ENCODE measurements around the gene LAMB4. TPM values are rescaled to one million over a fixed set of nuclear protein-coding genes. Genes with fewer than 3 reads are reported as not detected.

Gene LAMB4
- polyA plus RNA-seq, 2 of the 4 experiments (the other 2 are of a cell fraction): 0.13 to 0.19 TPM

GRCh38 chr7:108029034-108029433 is 101.1 kb downstream of the LAMB4 start:
- no peak for ATAC-seq
- no peak overlapping the region for H3K4me3 ChIP-seq
- no peak overlapping the region for H3K4me2 ChIP-seq
- no peak for FAIRE-seq
- DNase-seq (ENCODE audit: low read depth in 1 of 2, low spot score in 1 of 2): no peak
- ChIA-PET CTCF (no interaction called here), POLR2A (no interaction called here)
- TF ChIP-seq FOSB (CRISPR knock-in tag; IDR thresholded peaks at IDR 0.05): no peak
- no peak for TF ChIP-seq MYC (IDR thresholded peaks at IDR 0.05; ENCODE audit: borderline replicate concordance, low read length)
- TF ChIP-seq RNF2 (IDR thresholded peaks at IDR 0.05; ENCODE audit: borderline replicate concordance, low read depth): no peak
- no peak for TF ChIP-seq FOSL2 (IDR thresholded peaks at IDR 0.05)
- TF ChIP-seq FOSL2 (CRISPR knock-in tag; IDR thresholded peaks at IDR 0.05): no peak
- no peak for TF ChIP-seq HOXB13 (CRISPR knock-in tag; IDR thresholded peaks at IDR 0.05; ENCODE audit: low read depth)
- no peak for TF ChIP-seq KDM5A (IDR thresholded peaks at IDR 0.05)
- no peak for TF ChIP-seq TP53 (CRISPR knock-in tag; IDR thresholded peaks at IDR 0.05)
- no peak for TF ChIP-seq CHD4 (IDR thresholded peaks at IDR 0.05; ENCODE audit: borderline replicate concordance)
- TF ChIP-seq HOXA7 (CRISPR knock-in tag; IDR thresholded peaks at IDR 0.05): no peak
- no peak for TF ChIP-seq EHF (CRISPR knock-in tag; IDR thresholded peaks at IDR 0.05)
- no peak for TF ChIP-seq RCOR1 (IDR thresholded peaks at IDR 0.05; ENCODE audit: low read depth, low read length)
- no peak for TF ChIP-seq RFX5 (IDR thresholded peaks at IDR 0.05)
- TF ChIP-seq NR3C1 (IDR thresholded peaks at IDR 0.05): no peak
- no peak for TF ChIP-seq HOXB5 (CRISPR knock-in tag; IDR thresholded peaks at IDR 0.05)
- no peak for TF ChIP-seq TFCP2L1 (CRISPR knock-in tag; IDR thresholded peaks at IDR 0.05)
- no peak for TF ChIP-seq ZNF302 (CRISPR knock-in tag; IDR thresholded peaks at IDR 0.05)
- no peak for TF ChIP-seq CBX8 (IDR thresholded peaks at IDR 0.05)
- no peak for TF ChIP-seq CBX2 (IDR thresholded peaks at IDR 0.05; ENCODE audit: borderline replicate concordance, low read depth)
- H3K27ac ChIP-seq: 0 out of 6 replicates have a peak overlapping the region, but pooled peaks of 1 of the 2 experiments have one; percentile 43
- no peaks in the 10 kb centered on the region for H3K9me3 ChIP-seq
- 93% methylated on average over 3 of the region's 3 CpGs for WGBS (ENCODE audit: missing lambda C conversion rate)
- peaks cover 32% of the 10 kb centered on the region for H3K4me1 ChIP-seq

GRCh38 chr7:108028111-108028510 is 102.0 kb downstream of the LAMB4 start:
- no peak for FAIRE-seq
- H3K4me3 ChIP-seq: no peak overlapping the region
- 2% methylated on average over 2 of the region's 2 CpGs for WGBS (ENCODE audit: missing lambda C conversion rate)
- peaks cover 33% of the 10 kb centered on the region for H3K4me1 ChIP-seq
- peak overlapping the region; percentile 20 for H3K4me2 ChIP-seq
- ChIA-PET POLR2A (no interaction called here), CTCF (interaction anchor here (1.2 kb wide), 1 partner anchor 11 kb away, joined by 3 read pairs; no protein-coding TSS in a partner anchor)
- peak; percentile 82 to 92 for ATAC-seq
- DNase-seq (ENCODE audit: low read depth in 1 of 2, low spot score in 1 of 2): peak in 1 of 2 experiments; percentile 92
- TF ChIP-seq MAX (IDR thresholded peaks at IDR 0.05) (0 out of 2 replicates have a peak, but pooled peaks have one; percentile 19), SMC3 (IDR thresholded peaks at IDR 0.05) (0 out of 3 replicates have a peak, but pooled peaks have one; percentile 11), BCL3 (IDR thresholded peaks at IDR 0.05) (peak; percentile 62; the same call in 1 of the 3 replicates), JUN (IDR thresholded peaks at IDR 0.05) (peak in 1 of 2 experiments; percentile 58; a peak in 1 of 5 replicates), GATA3 (IDR thresholded peaks at IDR 0.05; ENCODE audit: borderline replicate concordance) (peak; percentile 87), ESRRA (IDR thresholded peaks at IDR 0.05; ENCODE audit: borderline replicate concordance, low read length) (no peak), JUNB (IDR thresholded peaks at IDR 0.05) (0 out of 2 replicates have a peak, but pooled peaks have one; percentile 20), EP300 (IDR thresholded peaks at IDR 0.05) (peak; percentile 19 to 26; a peak in 2 of 5 replicates), CEBPB (IDR thresholded peaks at IDR 0.05) (peak; percentile 71 to 86), NFE2L2 (conservative IDR thresholded peaks at IDR 0.05; ENCODE audit: low read length) (no peak), FOSL2 (IDR thresholded peaks at IDR 0.05) (no peak), FOSL2 (CRISPR knock-in tag; IDR thresholded peaks at IDR 0.05) (peak; percentile 31; the same call in 1 of the 2 replicates)
- 0 out of 6 replicates have a peak overlapping the region, but pooled peaks of 1 of the 2 experiments have one; percentile 38 for H3K27ac ChIP-seq
- no peaks in the 10 kb centered on the region for H3K9me3 ChIP-seq

Measured in A549 (cell line).